ENCODE measurements around the gene CUX1.
"Not testable (repeated sequence)": the region's sequence is repeated elsewhere in the genome, so short reads cannot be mapped to it uniquely, and the experiment has no call there.

CUX1 gene

GRCh38 chr7:102216573-102217314 is 399.3 kb downstream of the CUX1 start:
- DNase-seq (ENCODE audit: low spot score) = no peak

GRCh38 chr7:102220229-102220850 is 402.9 kb downstream of the CUX1 start:
- DNase-seq (ENCODE audit: low spot score) = no peak

- no peak for DNase-seq (ENCODE audit: low spot score)
These were observed 403.8 kb downstream of the CUX1 start for GRCh38 chr7:102220960-102221800.

GRCh38 chr7:102221961-102222360 is 404.5 kb downstream of the CUX1 start:
- DNase-seq (ENCODE audit: low spot score) = no peak

GRCh38 chr7:102222445-102222844 is 405.0 kb downstream of the CUX1 start:
- no peak for DNase-seq (ENCODE audit: low spot score)

GRCh38 chr7:102223184-102223583 is 405.8 kb downstream of the CUX1 start:
- DNase-seq (ENCODE audit: low spot score) = no peak

- no peak for DNase-seq (ENCODE audit: low spot score)
These were observed 407.6 kb downstream of the CUX1 start for GRCh38 chr7:102225025-102225424.

- no peak for DNase-seq (ENCODE audit: low spot score)
These were observed 409.9 kb downstream of the CUX1 start for GRCh38 chr7:102227371-102227770.

GRCh38 chr7:102228935-102229334 is 411.5 kb downstream of the CUX1 start:
- DNase-seq (ENCODE audit: low spot score) = no peak

- DNase-seq (ENCODE audit: low spot score) = not testable (repeated sequence)
These were observed 412.7 kb downstream of the CUX1 start for GRCh38 chr7:102230162-102230561.

- no peak for DNase-seq (ENCODE audit: low spot score)
These were observed 413.2 kb downstream of the CUX1 start for GRCh38 chr7:102230593-102230992.

- no peak for DNase-seq (ENCODE audit: low spot score)
These were observed 415.3 kb downstream of the CUX1 start for GRCh38 chr7:102232611-102233286.

- no peak for DNase-seq (ENCODE audit: low spot score)
These were observed 416.7 kb downstream of the CUX1 start for GRCh38 chr7:102234131-102234530.

- no peak for DNase-seq (ENCODE audit: low spot score)
These were observed 417.6 kb downstream of the CUX1 start for GRCh38 chr7:102234801-102235550.

- no peak for DNase-seq (ENCODE audit: low spot score)
These were observed 418.7 kb downstream of the CUX1 start for GRCh38 chr7:102236102-102236501.

- peak; percentile 30 for DNase-seq (ENCODE audit: low spot score)
These were observed 419.3 kb downstream of the CUX1 start for GRCh38 chr7:102236592-102237287.

GRCh38 chr7:102239206-102239820 is 421.9 kb downstream of the CUX1 start:
- no peak for DNase-seq (ENCODE audit: low spot score)

- no peak for DNase-seq (ENCODE audit: low spot score)
These were observed 424.0 kb downstream of the CUX1 start for GRCh38 chr7:102241431-102241830.

- no peak for DNase-seq (ENCODE audit: low spot score)
These were observed 427.2 kb downstream of the CUX1 start for GRCh38 chr7:102244601-102245000.

- no peak for DNase-seq (ENCODE audit: low spot score)
These were observed 430.6 kb downstream of the CUX1 start for GRCh38 chr7:102248081-102248455.
